Hepatocyte (in vitro differentiated cells): ENCODE measurements around the gene EDEM2. TPM values are rescaled to one million over a fixed set of nuclear protein-coding genes. Genes with fewer than 3 reads are reported as not detected.
A peak's percentile ranks its signal among the peaks of the same experiment; 100 is the strongest.
"Not testable (repeated sequence)": the region's sequence is repeated elsewhere in the genome, so short reads cannot be mapped to it uniquely, and the experiment has no call there.

ENCODE experiments used
- DNase-seq: peaks from one replicate; pipeline ENCODE4 v3.0.0-alpha.2; 2016; ENCODE audit warnings: low spot score
- H2AFZ ChIP-seq: fragments of 200-600 bp; sonication (generic); 2 replicates; pipeline ENCODE4 v1.6.0; 2016; ENCODE audit warnings: antibody characterized with exemption, mild to moderate bottlenecking
- H3K27ac ChIP-seq: fragments of 200-600 bp; sonication (generic); 2 replicates; pipeline ENCODE4 v1.5.1; 2016; ENCODE audit warnings: mild to moderate bottlenecking
- H3K27me3 ChIP-seq: fragments of 200-600 bp; sonication (generic); 2 replicates; pipeline ENCODE4 v1.6.1; 2016
- H3K36me3 ChIP-seq: fragments of 200-600 bp; sonication (generic); replicated peaks from 2 replicates; pipeline ENCODE4 v1.5.1; 2016; ENCODE audit warnings: low read depth; ENCODE audit not compliant: insufficient read depth
- H3K4me1 ChIP-seq: fragments of 200-600 bp; sonication (generic); 2 replicates; pipeline ENCODE4 v1.5.1; 2016; ENCODE audit warnings: mild to moderate bottlenecking, moderate library complexity; ENCODE audit not compliant: insufficient read depth
- H3K4me2 ChIP-seq: fragments of 200-600 bp; sonication (generic); 2 replicates; pipeline ENCODE4 v1.6.0; 2016
- H3K4me3 ChIP-seq: fragments of 200-600 bp; sonication (generic); 2 replicates; pipeline ENCODE4 v1.5.1; 2016; ENCODE audit warnings: mild to moderate bottlenecking
- H3K79me2 ChIP-seq: fragments of 200-600 bp; sonication (generic); 2 replicates; pipeline ENCODE4 v1.6.0; 2017; ENCODE audit warnings: mild to moderate bottlenecking
- H3K9me2 ChIP-seq: fragments of 200-600 bp; sonication (generic); replicated peaks from 2 replicates; pipeline ENCODE4 v1.6.0; 2017; ENCODE audit warnings: mild to moderate bottlenecking; ENCODE audit not compliant: insufficient read depth
- H3K9me3 ChIP-seq: fragments of 200-600 bp; sonication (generic); 2 replicates; pipeline ENCODE4 v1.5.1; 2016; ENCODE audit warnings: low read depth, mild to moderate bottlenecking
- H4K20me1 ChIP-seq: fragments of 200-600 bp; sonication (generic); 2 replicates; pipeline ENCODE4 v1.6.0; 2016; ENCODE audit warnings: mild to moderate bottlenecking; ENCODE audit not compliant: insufficient read depth, poor library complexity, severe bottlenecking
- CTCF ChIP-seq: fragments of 200-600 bp; sonication (generic); IDR thresholded peaks from 2 replicates; pipeline ENCODE4 v1.5.1; 2016; ENCODE audit warnings: antibody characterized with exemption, mild to moderate bottlenecking; ENCODE audit not compliant: poor library complexity
- EZH2 ChIP-seq: fragments of 200-600 bp; sonication (generic); IDR thresholded peaks from 2 replicates; pipeline ENCODE4 v1.6.1; 2016; ENCODE audit warnings: antibody characterized with exemption, mild to moderate bottlenecking, borderline replicate concordance
- EZH2phosphoT487 ChIP-seq: fragments of 200-600 bp; sonication (generic); IDR thresholded peaks from one replicate; pipeline ENCODE4 v1.6.1; 2018; ENCODE audit warnings: antibody characterized with exemption, mild to moderate bottlenecking, low read depth, moderate library complexity; ENCODE audit not compliant: unreplicated experiment, severe bottlenecking
- WGBS: methylation state at CpG from one replicate; pipeline ENCODE4 v1.1.6; 2016; ENCODE audit warnings: low lambda C conversion rate; ENCODE audit errors: missing lambda C conversion rate; 5-methylcytosine and 5-hydroxymethylcytosine counted together
- polyA plus RNA-seq: library from polyadenylated mRNA; unstranded; fragments of >200 nt; fragmentation: Nextera tagmentation; extraction: Ambion mirVana; gene quantifications from 2 replicates; pipeline ENCODE4 v1.2.1, GENCODE V29; 2016
- total RNA-seq: library from RNA; depleted of rRNA; stranded (reverse); fragments of >200 nt; gene quantifications from 2 replicates; pipeline ENCODE4 v1.2.3, GENCODE V29; 2014

Gene EDEM2
- total and polyA plus RNA-seq, 2 experiments from 2014 or later, result 24.7 to 40.8 TPM

GRCh38 chr20:35171438-35171752 lies 24.3 kb upstream of the EDEM2 start:
- no peak overlapping the region for H3K4me3 ChIP-seq

GRCh38 chr20:35168701-35169409 lies 21.7 kb upstream of the EDEM2 start:
- not testable (repeated sequence) for H3K9me2 ChIP-seq, H3K4me1 ChIP-seq, H3K36me3 ChIP-seq, H3K4me2 ChIP-seq, H4K20me1 ChIP-seq, H2AFZ ChIP-seq, H3K4me3 ChIP-seq, H3K9me3 ChIP-seq, DNase-seq, H3K27me3 ChIP-seq, H3K79me2 ChIP-seq, H3K27ac ChIP-seq
- 82% methylated on average over 4 of the region's 4 CpGs for WGBS

More at GRCh38 chr20:35171438-35171752, 24.3 kb upstream of the EDEM2 start:
- H3K36me3 ChIP-seq, result no peaks in the 10 kb centered on the region
- peak overlapping the region; percentile 82 for H2AFZ ChIP-seq
- no peaks in the 10 kb centered on the region for H3K9me2 ChIP-seq
- DNase-seq, result no peak
- WGBS, result 71% methylated on average over 1 of the region's 1 CpG
- TF ChIP-seq EZH2, result no peak
- TF ChIP-seq CTCF, result no peak
- H3K27me3 ChIP-seq, result no peaks in the 10 kb centered on the region
- no peaks in the 10 kb centered on the region for H3K79me2 ChIP-seq
- no peaks in the 10 kb centered on the region for H3K9me3 ChIP-seq
- no peaks in the 10 kb centered on the region for H4K20me1 ChIP-seq
- H3K4me2 ChIP-seq, result peak overlapping the region; percentile 80
- H3K27ac ChIP-seq, result no peak overlapping the region
- no peaks in the 10 kb centered on the region for H3K4me1 ChIP-seq

- DNase-seq, result no peak
- TF ChIP-seq EZH2 (no peak), CTCF (no peak), EZH2phosphoT487 (no peak)
- Histone ChIP-seq H3K36me3 (no peaks in the 10 kb centered on the region), H3K27me3 (no peaks in the 10 kb centered on the region), H3K9me3 (no peaks in the 10 kb centered on the region), H3K9me2 (no peaks in the 10 kb centered on the region), H2AFZ (no peak overlapping the region), H3K4me3 (no peak overlapping the region), H3K4me1 (no peaks in the 10 kb centered on the region), H3K27ac (no peak overlapping the region), H4K20me1 (no peaks in the 10 kb centered on the region), H3K79me2 (no peaks in the 10 kb centered on the region), H3K4me2 (no peak overlapping the region)
- WGBS, result 97% methylated on average over 1 of the region's 1 CpG
Observed at GRCh38 chr20:35167787-35168186, 20.7 kb upstream of the EDEM2 start.

- Histone ChIP-seq H3K4me3 (no peak overlapping the region), H3K9me2 (no peaks in the 10 kb centered on the region), H3K4me1 (no peaks in the 10 kb centered on the region), H3K4me2 (no peak overlapping the region), H3K9me3 (no peaks in the 10 kb centered on the region), H3K36me3 (no peaks in the 10 kb centered on the region), H4K20me1 (no peaks in the 10 kb centered on the region), H3K27ac (no peak overlapping the region), H2AFZ (no peak overlapping the region), H3K27me3 (no peaks in the 10 kb centered on the region), H3K79me2 (no peaks in the 10 kb centered on the region)
- WGBS, result 68% methylated on average over 5 of the region's 5 CpGs
- DNase-seq, result no peak
- no peak for TF ChIP-seq CTCF
- no peak for TF ChIP-seq EZH2
- TF ChIP-seq EZH2phosphoT487, result no peak
Observed at GRCh38 chr20:35166242-35166830, 19.2 kb upstream of the EDEM2 start.
